K562 (cell line): ENCODE data around the gene MALRD1. TPM values are rescaled to one million over a fixed set of nuclear protein-coding genes. Genes with fewer than 3 reads are reported as not detected.

Source experiments
- ATAC-seq: fragments of 200-7000 bp; cut with Tn5 transposase; 3 replicates; pipeline ENCODE4 v1.9.1; 2020; ENCODE audit warnings: moderate library complexity
- BruUV-seq: library from RNA; stranded (reverse); fragments of 400-500 nt; replicated peaks from 2 replicates; lab custom pipeline; 2021; lab: Mats Ljungman, UMichigan
- CTCF ChIA-PET: fragments of 300-600 bp; formaldehyde crosslinking; extraction: SDS; loops from one replicate; lab custom pipeline; 2021; ENCODE audit warnings: low intra/inter-chr PET ratio; lab: Yijun Ruan, JAX
- POLR2A ChIA-PET: fragments of 300-600, 350-650 bp; sonication (Branson Sonifier 250); formaldehyde crosslinking; extraction: SDS; loops from one replicate; lab custom pipeline; 2021; ENCODE audit warnings: antibody characterized with exemption, inconsistent platforms; lab: Yijun Ruan, JAX
- DNase-seq, 4 experiments: peaks; one replicate each; pipeline versions ENCODE4 v3.0.0 to v3.0.0-alpha.2; 2011 to 2018; ENCODE audit warnings: low spot score in 3 of 4, mixed read lengths in 3 of 4; ENCODE audit errors: extremely low read depth in 1 of 4
- FAIRE-seq: peaks from 2 replicates; lab custom pipeline; 2011; peaks lifted over from hg19 to GRCh38; lab: Jason Lieb, UNC
- H2AFZ ChIP-seq: 2 replicates; pipeline ENCODE4 v1.6.0; 2011; ENCODE audit warnings: low read depth, low read length, control low read depth, inconsistent platforms
- H3K27ac ChIP-seq: fragments of 200-600 bp; 3 replicates; pipeline ENCODE4 v1.8.0; 2011; ENCODE audit warnings: low read depth, mild to moderate bottlenecking, control low read depth, inconsistent platforms, low read length, moderate library complexity, mixed read lengths; ENCODE audit errors: extremely low read depth
- H3K27me3 ChIP-seq, 2 experiments: fragments of 300-600 bp in 1 of 2; 2 replicates in 1 of 2; 3 replicates in 1 of 2; pipeline versions ENCODE4 v1.6.0 to v1.8.0; 2011; ENCODE audit warnings: inconsistent platforms in 2 of 2, low read length in 2 of 2, mild to moderate bottlenecking in 1 of 2, mixed read lengths in 1 of 2, moderate library complexity in 1 of 2; ENCODE audit not compliant: control insufficient read depth in 2 of 2, insufficient read depth in 2 of 2
- H3K36me3 ChIP-seq: fragments of 300-600 bp; 3 replicates; pipeline ENCODE4 v1.8.0; 2011; ENCODE audit warnings: mild to moderate bottlenecking, low read length, inconsistent platforms; ENCODE audit not compliant: control insufficient read depth, insufficient read depth
- H3K4me1 ChIP-seq, 2 experiments: fragments of 200-600 bp in 1 of 2; replicated peaks in 1 of 2; 2 replicates in 1 of 2; 3 replicates in 1 of 2; pipeline versions ENCODE4 v1.5.1 to v1.8.0; 2011; ENCODE audit warnings: inconsistent platforms in 2 of 2, low read length in 2 of 2, mild to moderate bottlenecking in 1 of 2, mixed read lengths in 1 of 2, moderate library complexity in 1 of 2; ENCODE audit not compliant: control insufficient read depth in 2 of 2, insufficient read depth in 2 of 2
- H3K4me2 ChIP-seq: 2 replicates; pipeline ENCODE4 v1.6.1; 2011; ENCODE audit warnings: low read length, control low read depth, inconsistent platforms, mixed read lengths; ENCODE audit not compliant: insufficient read depth
- H3K4me3 ChIP-seq: fragments of 200-600 bp; sonication (generic), shearing (Covaris generic); 2 replicates; pipeline ENCODE4 v1.5.1; 2016; ENCODE audit warnings: control low read depth, inconsistent platforms
- H3K79me2 ChIP-seq: fragments of 200-600 bp; 3 replicates; pipeline ENCODE4 v1.8.0; 2011; ENCODE audit warnings: low read length, inconsistent platforms; ENCODE audit not compliant: control insufficient read depth, insufficient read depth
- H3K9ac ChIP-seq, 2 experiments: 2 replicates each; pipeline versions ENCODE4 v1.6.0 to v1.6.1; 2011; ENCODE audit warnings: low read depth in 2 of 2, low read length in 2 of 2, control low read depth in 1 of 2, inconsistent platforms in 1 of 2, mild to moderate bottlenecking in 1 of 2, mixed read lengths in 1 of 2; ENCODE audit not compliant: insufficient read depth in 1 of 2
- H3K9me1 ChIP-seq: one replicate; pipeline ENCODE4 v1.6.0; 2011; ENCODE audit warnings: inconsistent platforms, mild to moderate bottlenecking, low read length, moderate library complexity; ENCODE audit not compliant: control insufficient read depth, insufficient read depth
- H3K9me3 ChIP-seq: replicated peaks from 2 replicates; pipeline ENCODE4 v1.5.1; 2011; ENCODE audit warnings: low read depth, low read length, inconsistent platforms; ENCODE audit not compliant: control insufficient read depth, insufficient read depth
- H4K20me1 ChIP-seq: replicated peaks from 2 replicates; pipeline ENCODE4 v1.6.1; 2011; ENCODE audit warnings: low read length, inconsistent platforms, mixed read lengths; ENCODE audit not compliant: control insufficient read depth, insufficient read depth
- ATF2 ChIP-seq: sonication (generic); formaldehyde crosslinking; IDR thresholded peaks from 2 replicates; pipeline ENCODE4 v1.8.1; 2022; ENCODE audit warnings: missing genetic modification reagents
- DPF2 ChIP-seq: fragments of 450-650 bp; IDR thresholded peaks from 2 replicates; pipeline ENCODE4 v1.6.1; 2016
- ETS2 ChIP-seq: IDR thresholded peaks from 2 replicates; pipeline ENCODE4 v1.6.1; 2016; ENCODE audit warnings: borderline replicate concordance, missing genetic modification characterization, mild to moderate bottlenecking, moderate library complexity, missing compliant biosample characterization; ENCODE audit not compliant: poor library complexity, severe bottlenecking
- MTF1 ChIP-seq: fragments of 250-450 bp; sonication (Bioruptor Pico); IDR thresholded peaks from 2 replicates; pipeline ENCODE4 v1.9.0; 2021; ENCODE audit warnings: moderate library complexity, mild to moderate bottlenecking, inconsistent platforms, borderline replicate concordance
- NCOA2 ChIP-seq, 2 experiments: fragments of 450-650 bp; IDR thresholded peaks; 2 replicates each; pipeline ENCODE4 v1.6.1; 2018; ENCODE audit warnings: mild to moderate bottlenecking in 2 of 2, moderate library complexity in 1 of 2; ENCODE audit not compliant: partially characterized antibody in 2 of 2
- NCOA4 ChIP-seq: fragments of 450-650 bp; IDR thresholded peaks from 2 replicates; pipeline ENCODE4 v1.6.1; 2018; ENCODE audit warnings: mild to moderate bottlenecking; ENCODE audit not compliant: partially characterized antibody
- PTBP1 ChIP-seq: fragments of 200-400 bp; formaldehyde crosslinking; IDR thresholded peaks from 2 replicates; pipeline ENCODE4 v1.6.1; 2017; ENCODE audit warnings: low read depth, low read length
- RAD51 ChIP-seq: fragments of 450-650 bp; IDR thresholded peaks from 2 replicates; pipeline ENCODE4 v1.7.1; 2016; ENCODE audit warnings: low read depth, mild to moderate bottlenecking, borderline replicate concordance
- ZBTB9 ChIP-seq: fragments of 450-650 bp; formaldehyde crosslinking; IDR thresholded peaks from 2 replicates; pipeline ENCODE4 v1.4.0; 2020; ENCODE audit warnings: mild to moderate bottlenecking, moderate library complexity
- WGBS: fragments of 100-300 bp; shearing (Covaris generic); methylation state at CpG from one replicate; pipeline ENCODE4 v1.1.6; 2016; ENCODE audit warnings: low coverage, mixed read lengths; ENCODE audit not compliant: insufficient coverage; ENCODE audit errors: missing lambda C conversion rate; 5-methylcytosine and 5-hydroxymethylcytosine counted together
- in situ Hi-C: fragments of 300-500 bp; cut with MboI; formaldehyde crosslinking; loops from 4 replicates; pipeline ENCODE4 v1.15.0; 2018; ENCODE audit warnings: inconsistent platforms, mixed read lengths
- intact Hi-C: fragments of 100-400 bp; cut with micrococcal nuclease; formaldehyde crosslinking; loops from 2 replicates; pipeline ENCODE4 v1.14.2; 2022
- polyA plus RNA-seq, 8 experiments: library from polyadenylated mRNA; depleted of rRNA in 4 of 8; stranded (reverse) in 5 of 8; unstranded in 3 of 8; fragments of >200 nt; fragmentation: Nextera tagmentation in 2 of 8; fragmentation: Illumina TruSeq in 1 of 8; extraction: Ambion mirVana in 2 of 8; extraction: Trizol in 1 of 8; gene quantifications; 2 replicates each; pipeline versions ENCODE4 v1.2.1 to v1.2.3, GENCODE V29; 2011 to 2014; ENCODE audit warnings: inconsistent platforms in 1 of 8, missing spikeins in 1 of 8
- total RNA-seq, 7 experiments: library from RNA; depleted of rRNA in 6 of 7; stranded (reverse); fragments of >200 nt in 6 of 7; fragmentation: Illumina TruSeq in 2 of 7; extraction: Trizol in 2 of 7; gene quantifications; 2 replicates each; pipeline versions ENCODE4 v1.2.1 to v1.2.3, GENCODE V29; 2011 to 2021; ENCODE audit warnings: low replicate concordance in 1 of 7

The MALRD1 gene
- total and polyA plus RNA-seq, 9 of the 15 experiments (the other 6 are each of a cell fraction or from before 2014, with no cell fraction given): not detected

DNA sequence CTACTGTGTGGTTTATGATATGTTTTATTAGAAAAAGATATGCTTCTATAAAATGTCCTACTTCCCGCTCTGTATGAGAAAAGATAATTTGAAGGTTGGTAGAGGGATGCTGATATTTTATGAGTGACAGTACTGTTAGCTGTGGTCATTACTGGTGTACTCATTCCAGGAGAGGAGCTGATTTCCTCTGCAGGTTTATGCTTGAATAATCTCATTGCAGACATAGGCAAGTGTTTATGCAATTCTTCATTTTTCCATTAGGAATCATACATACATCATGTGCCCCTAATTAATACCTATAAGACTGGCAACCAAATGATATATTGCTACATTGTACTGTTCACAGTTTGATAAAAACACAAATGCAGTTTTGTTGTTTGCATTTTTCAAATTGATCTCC is 269.4 kb downstream of the MALRD1 start:
- in situ Hi-C loops: no loop called here
- intact Hi-C loops: no loop called here

More for the DNA sequence above, 269.4 kb downstream of the MALRD1 start:
- POLR2A ChIA-PET: no interaction called here
- TF ChIP-seq NCOA2 (IDR thresholded peaks at IDR 0.05; ENCODE audit: partially characterized antibody in 2 of 2): no peak
- TF ChIP-seq ETS2 (tag): no peak
- TF ChIP-seq MTF1 (CRISPR knock-in tag): no peak
- no peak for TF ChIP-seq PTBP1
- TF ChIP-seq NCOA4: no peak
- no peak for TF ChIP-seq ZBTB9
- no peak for TF ChIP-seq DPF2
- TF ChIP-seq RAD51: no peak
- TF ChIP-seq ATF2: no peak
- no peak for FAIRE-seq
- Histone ChIP-seq H3K36me3 (no peaks in the 10 kb centered on the region), H3K27me3 (no peaks in the 10 kb centered on the region), H3K9me1 (no peaks in the 10 kb centered on the region), H3K79me2 (no peaks in the 10 kb centered on the region), H2AFZ (no peak overlapping the region), H4K20me1 (no peaks in the 10 kb centered on the region), H3K4me2 (no peak overlapping the region), H3K9me3 (no peaks in the 10 kb centered on the region), H3K27ac (no peak overlapping the region), H3K9ac (no peak overlapping the region), H3K4me1 (no peaks in the 10 kb centered on the region), H3K4me3 (no peak overlapping the region)
- no peak for ATAC-seq
- no TSS peak for BruUV-seq
- CTCF ChIA-PET: no interaction called here
- no peak for DNase-seq
- 0% methylated on average over 1 of the region's 1 CpG for WGBS
